Mesenchymal stem cell (in vitro differentiated cells and primary cell): ENCODE results near the gene TCF15.

Experiments
- DNase-seq: peaks from one replicate; pipeline ENCODE4 v3.0.0-alpha.2; 2013
- H2AFZ ChIP-seq: one replicate; pipeline ENCODE4 v1.6.1; 2013; ENCODE audit warnings: low read depth, mild to moderate bottlenecking, control low read depth, inconsistent platforms, low read length, moderate library complexity
- H2AK5ac ChIP-seq: 2 replicates; pipeline ENCODE4 v1.6.1; 2013; ENCODE audit warnings: low read length, moderate library complexity, mild to moderate bottlenecking, inconsistent platforms; ENCODE audit not compliant: severe bottlenecking
- H2BK120ac ChIP-seq: one replicate; pipeline ENCODE4 v1.6.1; 2013; ENCODE audit warnings: low read depth, mild to moderate bottlenecking, inconsistent platforms, low read length, moderate library complexity
- H2BK12ac ChIP-seq, 2 experiments: one replicate each; pipeline ENCODE4 v1.6.1; 2013; ENCODE audit warnings: inconsistent platforms in 2 of 2, low read length in 2 of 2, mild to moderate bottlenecking in 2 of 2, moderate library complexity in 2 of 2, control low read depth in 1 of 2
- H2BK15ac ChIP-seq: one replicate; pipeline ENCODE4 v1.6.1; 2013; ENCODE audit warnings: mild to moderate bottlenecking, low read depth, inconsistent platforms; ENCODE audit not compliant: poor library complexity, severe bottlenecking
- H2BK5ac ChIP-seq: 2 replicates; pipeline ENCODE4 v1.6.1; 2013; ENCODE audit warnings: low read depth, mild to moderate bottlenecking, low read length, control low read depth, inconsistent platforms; ENCODE audit not compliant: poor library complexity, severe bottlenecking
- H3K14ac ChIP-seq, 2 experiments: one replicate each; pipeline ENCODE4 v1.6.1; 2013; ENCODE audit warnings: inconsistent platforms in 2 of 2, low read length in 2 of 2, control low read depth in 1 of 2, mild to moderate bottlenecking in 1 of 2, moderate library complexity in 1 of 2
- H3K18ac ChIP-seq, 2 experiments: one replicate each; pipeline ENCODE4 v1.6.1; 2013; ENCODE audit warnings: inconsistent platforms in 2 of 2, low read length in 2 of 2, control low read depth in 1 of 2, low read depth in 1 of 2, mild to moderate bottlenecking in 1 of 2
- H3K23ac ChIP-seq, 2 experiments: one replicate each; pipeline ENCODE4 v1.6.1; 2013; ENCODE audit warnings: inconsistent platforms in 2 of 2, low read length in 2 of 2, mild to moderate bottlenecking in 2 of 2, moderate library complexity in 2 of 2, control low read depth in 1 of 2
- H3K27ac ChIP-seq: 2 replicates; pipeline ENCODE4 v1.5.1; 2013; ENCODE audit warnings: mild to moderate bottlenecking, moderate library complexity, low read length, control low read depth, inconsistent platforms; ENCODE audit not compliant: poor library complexity, severe bottlenecking
- H3K27me3 ChIP-seq, 2 experiments: 2 replicates each; pipeline versions ENCODE4 v1.6.1 to v1.7.0; 2013; ENCODE audit warnings: low read length in 2 of 2, mild to moderate bottlenecking in 2 of 2, moderate library complexity in 2 of 2, control low read depth in 1 of 2, inconsistent platforms in 1 of 2; ENCODE audit not compliant: control insufficient read depth in 1 of 2, insufficient read depth in 1 of 2
- H3K36me3 ChIP-seq, 2 experiments: 2 replicates each; pipeline versions ENCODE4 v1.6.1 to v1.7.0; 2013; ENCODE audit warnings: low read length in 2 of 2, control low read depth in 1 of 2, inconsistent platforms in 1 of 2, low read depth in 1 of 2, mild to moderate bottlenecking in 1 of 2; ENCODE audit not compliant: insufficient read depth in 2 of 2, control insufficient read depth in 1 of 2
- H3K4ac ChIP-seq, 2 experiments: one replicate each; pipeline ENCODE4 v1.6.1; 2013; ENCODE audit warnings: inconsistent platforms in 2 of 2, low read length in 2 of 2, mild to moderate bottlenecking in 2 of 2, moderate library complexity in 2 of 2, control low read depth in 1 of 2, low read depth in 1 of 2
- H3K4me1 ChIP-seq: 2 replicates; pipeline ENCODE4 v1.6.1; 2013; ENCODE audit warnings: low read depth, low read length, control low read depth; ENCODE audit not compliant: control insufficient read depth, insufficient read depth
- H3K4me2 ChIP-seq: 2 replicates; pipeline ENCODE4 v1.6.1; 2013; ENCODE audit warnings: low read length, mild to moderate bottlenecking, inconsistent platforms; ENCODE audit not compliant: poor library complexity, severe bottlenecking
- H3K4me3 ChIP-seq, 2 experiments: 2 replicates each; pipeline versions ENCODE4 v1.5.1 to v1.7.0; 2013; ENCODE audit warnings: low read length in 2 of 2, mild to moderate bottlenecking in 2 of 2, control low read depth in 1 of 2, low read depth in 1 of 2; ENCODE audit not compliant: insufficient read depth in 1 of 2
- H3K79me1 ChIP-seq: replicated peaks from 2 replicates; pipeline ENCODE4 v1.6.1; 2013; ENCODE audit warnings: mild to moderate bottlenecking, control low read depth, low read length, inconsistent platforms; ENCODE audit not compliant: poor library complexity, severe bottlenecking
- H3K9ac ChIP-seq: 2 replicates; pipeline ENCODE4 v1.7.0; 2013; ENCODE audit warnings: mild to moderate bottlenecking, low read length, moderate library complexity
- H3K9me3 ChIP-seq: 2 replicates; pipeline ENCODE4 v1.7.0; 2013; ENCODE audit warnings: mild to moderate bottlenecking, low read length; ENCODE audit not compliant: control insufficient read depth
- H4K8ac ChIP-seq: one replicate; pipeline ENCODE4 v1.6.1; 2013; ENCODE audit warnings: inconsistent platforms, mild to moderate bottlenecking, low read length, moderate library complexity
- H4K91ac ChIP-seq: one replicate; pipeline ENCODE4 v1.6.1; 2013; ENCODE audit warnings: mild to moderate bottlenecking, low read length, inconsistent platforms
- WGBS: methylation state at CpG from one replicate; pipeline ENCODE4 v1.1.7; 2013; ENCODE audit warnings: mixed read lengths; 5-methylcytosine and 5-hydroxymethylcytosine counted together

Gene TCF15

GRCh38 chr20:591941-592340 is 18.2 kb downstream of the TCF15 start:
- Histone ChIP-seq H3K9ac (no peak overlapping the region), H3K9me3 (no peaks in the 10 kb centered on the region), H2BK5ac (no peak overlapping the region), H3K4me1 (no peaks in the 10 kb centered on the region), H3K23ac (no peak overlapping the region), H3K36me3 (no peaks in the 10 kb centered on the region), H2BK15ac (no peak overlapping the region), H4K8ac (no peak overlapping the region), H3K4ac (no peak overlapping the region), H3K27me3 (peaks cover 18 to 35% of the 10 kb centered on the region in 2 experiments), H2BK120ac (no peak overlapping the region), H2AFZ (no peak overlapping the region), H2AK5ac (no peak overlapping the region), H3K4me3 (no peak overlapping the region), H3K18ac (no peak overlapping the region), H3K27ac (no peak overlapping the region), H3K79me1 (no peaks in the 10 kb centered on the region), H3K14ac (no peak overlapping the region), H4K91ac (no peak overlapping the region), H3K4me2 (no peak overlapping the region), H2BK12ac (no peak overlapping the region)
- no peak for DNase-seq
- WGBS = 81% methylated on average over 5 of the region's 5 CpGs

GRCh38 chr20:588932-589672 is 21.0 kb downstream of the TCF15 start:
- H3K4ac ChIP-seq = no peak overlapping the region
- no peak overlapping the region for H3K27ac ChIP-seq
- no peak overlapping the region for H2BK120ac ChIP-seq
- no peaks in the 10 kb centered on the region for H3K36me3 ChIP-seq
- peak overlapping the region; percentile 20 for H4K8ac ChIP-seq
- H3K4me1 ChIP-seq = no peaks in the 10 kb centered on the region
- peaks cover 21 to 56% of the 10 kb centered on the region in 2 experiments for H3K27me3 ChIP-seq
- H4K91ac ChIP-seq = no peak overlapping the region
- 89% methylated on average over 10 of the region's 10 CpGs for WGBS
- no peak overlapping the region for H2BK12ac ChIP-seq
- DNase-seq = no peak
- no peak overlapping the region for H3K23ac ChIP-seq
- H3K9me3 ChIP-seq = no peaks in the 10 kb centered on the region
- no peak overlapping the region for H2AK5ac ChIP-seq
- no peak overlapping the region for H3K4me3 ChIP-seq
- no peak overlapping the region for H3K4me2 ChIP-seq
- H3K18ac ChIP-seq = no peak overlapping the region
- no peaks in the 10 kb centered on the region for H3K79me1 ChIP-seq
- H2AFZ ChIP-seq = no peak overlapping the region
- no peak overlapping the region for H2BK15ac ChIP-seq
- no peak overlapping the region for H3K14ac ChIP-seq
- H2BK5ac ChIP-seq = no peak overlapping the region
- no peak overlapping the region for H3K9ac ChIP-seq

GRCh38 chr20:588476-588875 is 21.6 kb downstream of the TCF15 start:
- Histone ChIP-seq H3K27me3 (peaks cover 21 to 58% of the 10 kb centered on the region in 2 experiments), H3K27ac (no peak overlapping the region), H2AFZ (no peak overlapping the region), H4K91ac (no peak overlapping the region), H3K9ac (no peak overlapping the region), H2AK5ac (no peak overlapping the region), H3K4me1 (no peaks in the 10 kb centered on the region), H3K4ac (no peak overlapping the region), H4K8ac (no peak overlapping the region), H3K4me2 (no peak overlapping the region), H2BK15ac (no peak overlapping the region), H2BK12ac (no peak overlapping the region), H3K79me1 (no peaks in the 10 kb centered on the region), H3K9me3 (no peaks in the 10 kb centered on the region), H3K36me3 (no peaks in the 10 kb centered on the region), H2BK120ac (no peak overlapping the region), H3K14ac (no peak overlapping the region), H3K23ac (no peak overlapping the region), H2BK5ac (no peak overlapping the region), H3K18ac (no peak overlapping the region), H3K4me3 (no peak overlapping the region)
- DNase-seq = no peak
- 56% methylated on average over 1 of the region's 3 CpGs for WGBS

GRCh38 chr20:584971-585301 is 25.2 kb downstream of the TCF15 start:
- Histone ChIP-seq H3K79me1 (no peaks in the 10 kb centered on the region), H3K4ac (no peak overlapping the region), H2BK5ac (no peak overlapping the region), H3K27me3 (peaks cover 14 to 56% of the 10 kb centered on the region in 2 experiments), H4K91ac (no peak overlapping the region), H2BK12ac (no peak overlapping the region), H2BK15ac (no peak overlapping the region), H4K8ac (no peak overlapping the region), H3K4me1 (no peaks in the 10 kb centered on the region), H3K23ac (no peak overlapping the region), H3K9me3 (no peaks in the 10 kb centered on the region), H3K27ac (no peak overlapping the region), H2AFZ (no peak overlapping the region), H3K4me2 (no peak overlapping the region), H3K36me3 (no peaks in the 10 kb centered on the region), H3K9ac (no peak overlapping the region), H3K18ac (no peak overlapping the region), H2AK5ac (no peak overlapping the region), H3K14ac (no peak overlapping the region), H2BK120ac (no peak overlapping the region), H3K4me3 (no peak overlapping the region)
- WGBS = 37% methylated on average over 6 of the region's 7 CpGs
- DNase-seq = no peak
